ENCODE measurements around the gene PKNOX1.

- TF ChIP-seq POLR2AphosphoS5 (IDR thresholded peaks at IDR 0.05; ENCODE audit: borderline replicate concordance, low read depth, low read length) (no peak), EZH2 (IDR thresholded peaks at IDR 0.05) (no peak)
Observed at GRCh38 chr21:42980312-42981213, 6.2 kb downstream of the PKNOX1 start.
